Measurements from ENCODE around the gene CD7.

CD7 gene

DNA sequence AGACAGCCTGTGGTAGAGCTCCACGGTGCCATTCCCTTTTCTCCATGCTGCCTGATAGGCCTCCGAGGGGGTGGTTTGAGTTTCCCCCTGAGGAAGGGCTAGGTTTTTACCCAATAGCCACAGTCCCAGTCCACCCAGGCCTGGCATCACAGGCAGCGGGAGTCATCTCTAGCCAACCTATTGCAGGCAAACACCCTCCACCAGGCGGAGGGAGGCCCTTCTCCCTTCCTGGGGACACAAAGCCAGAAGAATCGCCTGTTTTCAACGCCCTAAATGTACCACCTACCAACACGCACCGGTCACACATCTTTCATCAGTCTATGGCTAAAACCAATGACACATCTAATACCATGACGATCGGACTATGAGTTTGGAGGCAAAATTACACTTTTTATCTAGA lies 51.3 kb downstream of the CD7 start (continued):
- TF ChIP-seq ZNF843 (tag by site-specific recombination; IDR thresholded peaks at IDR 0.05) = no peak
- no peak for TF ChIP-seq ZNF785 (tag by site-specific recombination; IDR thresholded peaks at IDR 0.05)
- TF ChIP-seq ZNF292 (tag by site-specific recombination; IDR thresholded peaks at IDR 0.05; ENCODE audit: borderline replicate concordance, low read depth) = no peak
- TF ChIP-seq ZNF560 (tag by site-specific recombination; IDR thresholded peaks at IDR 0.05; ENCODE audit: borderline replicate concordance) = no peak
- no peak for TF ChIP-seq ZBTB8A (tag by site-specific recombination; IDR thresholded peaks at IDR 0.05)
- TF ChIP-seq ZNF114 (tag by site-specific recombination; IDR thresholded peaks at IDR 0.05) = no peak
- no peak for TF ChIP-seq ZNF777 (tag by site-specific recombination; IDR thresholded peaks at IDR 0.05; ENCODE audit: borderline replicate concordance)

Measured in HEK293 (cell line).